Panc1 (cell line): Measurements from ENCODE around the gene GAD1. TPM values are rescaled to one million over a fixed set of nuclear protein-coding genes. Genes with fewer than 3 reads are reported as not detected.
A peak's percentile ranks its signal among the peaks of the same experiment; 100 is the strongest.

Source experiments
- ATAC-seq: fragments of 200-7000 bp; cut with Tn5 transposase; 2 replicates; pipeline ENCODE4 v1.9.1; 2020; ENCODE audit warnings: mild to moderate bottlenecking, moderate library complexity
- BruUV-seq: library from RNA; stranded (reverse); fragments of 400-500 nt; replicated peaks from 2 replicates; lab custom pipeline; 2021; lab: Mats Ljungman, UMichigan
- CTCF ChIA-PET: fragments of 300-600 bp; sonication (Branson Sonifier 250); formaldehyde crosslinking; loops from one replicate; lab custom pipeline; 2022; ENCODE audit warnings: antibody characterized with exemption; lab: Charles Lee
- POLR2A ChIA-PET: fragments of 300-600 bp; sonication (Branson Sonifier 250); formaldehyde crosslinking; loops from one replicate; lab custom pipeline; 2022; ENCODE audit warnings: antibody characterized with exemption; lab: Charles Lee
- DNase-seq: peaks from one replicate; pipeline ENCODE4 v3.0.0-alpha.2; 2010; ENCODE audit warnings: low read depth, low spot score
- H3K27ac ChIP-seq: 2 replicates; pipeline ENCODE4 v1.5.1; 2011; ENCODE audit warnings: mild to moderate bottlenecking, low read length, inconsistent platforms
- H3K27me3 ChIP-seq: fragments of 200-500 bp; sonication (Bioruptor generic); 2 replicates; pipeline ENCODE4 v1.6.0; 2014; ENCODE audit warnings: low read length, inconsistent platforms; ENCODE audit not compliant: control insufficient read depth, insufficient read depth
- H3K36me3 ChIP-seq: fragments of 200-500 bp; sonication (Bioruptor generic); 2 replicates; pipeline ENCODE4 v1.5.1; 2014; ENCODE audit warnings: inconsistent platforms, mild to moderate bottlenecking, low read length, moderate library complexity; ENCODE audit not compliant: control insufficient read depth, insufficient read depth
- H3K4me1 ChIP-seq: 2 replicates; pipeline ENCODE4 v1.5.1; 2011; ENCODE audit warnings: inconsistent platforms, mild to moderate bottlenecking, low read length, moderate library complexity; ENCODE audit not compliant: control insufficient read depth, insufficient read depth
- H3K4me3 ChIP-seq, 2 experiments: 2 replicates each; pipeline ENCODE4 v1.5.1; 2011 to 2012; ENCODE audit warnings: low read depth in 2 of 2, low read length in 2 of 2, mild to moderate bottlenecking in 2 of 2, inconsistent platforms in 1 of 2, moderate library complexity in 1 of 2
- H3K9me3 ChIP-seq: fragments of 200-500 bp; sonication (Bioruptor generic); 2 replicates; pipeline ENCODE4 v1.5.1; 2014; ENCODE audit warnings: low read depth, mild to moderate bottlenecking, inconsistent platforms, low read length, moderate library complexity; ENCODE audit not compliant: control insufficient read depth, insufficient read depth
- POLR2AphosphoS5 ChIP-seq: IDR thresholded peaks from 2 replicates; pipeline ENCODE4 v1.6.1; 2012; ENCODE audit warnings: mild to moderate bottlenecking, low read depth, low read length, moderate library complexity
- SIN3A ChIP-seq: IDR thresholded peaks from 2 replicates; pipeline ENCODE4 v1.6.1; 2012; ENCODE audit warnings: low read depth, mild to moderate bottlenecking, low read length, moderate library complexity, borderline replicate concordance; ENCODE audit not compliant: insufficient read depth
- TCF7L2 ChIP-seq: IDR thresholded peaks from 2 replicates; pipeline ENCODE4 v1.6.1; 2011; ENCODE audit warnings: mild to moderate bottlenecking, low read depth, low read length, inconsistent platforms
- in situ Hi-C: cut with HindIII; loops from 2 replicates; pipeline ENCODE4 v1.10.0; 2016; ENCODE audit warnings: low sequenced_read_pairs, low pct_unique_long_range_greater_than_20kb
- intact Hi-C: fragments of 100-400 bp; cut with micrococcal nuclease; formaldehyde crosslinking; loops from one replicate; pipeline ENCODE4 v1.10.0; 2022; ENCODE audit not compliant: unreplicated experiment
- total RNA-seq: library from RNA; stranded (reverse); gene quantifications from one replicate; pipeline ENCODE4 v1.2.1, GENCODE V29; 2021; ENCODE audit not compliant: unreplicated experiment
- TF ChIP-seq, protein P1 (sequence below), 2 experiments: IDR thresholded peaks; 2 replicates each; pipeline ENCODE4 v1.6.1; 2011 to 2012; ENCODE audit warnings: low read depth in 2 of 2, control low read depth in 1 of 2, low read length in 1 of 2, mild to moderate bottlenecking in 1 of 2, moderate library complexity in 1 of 2; ENCODE audit not compliant: insufficient read depth in 1 of 2
- TF ChIP-seq, protein P2 (sequence below): fragments of 450-650 bp; IDR thresholded peaks from 2 replicates; pipeline ENCODE4 v1.5.1; 2017; ENCODE audit warnings: mild to moderate bottlenecking

GAD1 gene
- total RNA-seq, 1 experiment from 2014 or later, result 12.5 TPM

DNA sequence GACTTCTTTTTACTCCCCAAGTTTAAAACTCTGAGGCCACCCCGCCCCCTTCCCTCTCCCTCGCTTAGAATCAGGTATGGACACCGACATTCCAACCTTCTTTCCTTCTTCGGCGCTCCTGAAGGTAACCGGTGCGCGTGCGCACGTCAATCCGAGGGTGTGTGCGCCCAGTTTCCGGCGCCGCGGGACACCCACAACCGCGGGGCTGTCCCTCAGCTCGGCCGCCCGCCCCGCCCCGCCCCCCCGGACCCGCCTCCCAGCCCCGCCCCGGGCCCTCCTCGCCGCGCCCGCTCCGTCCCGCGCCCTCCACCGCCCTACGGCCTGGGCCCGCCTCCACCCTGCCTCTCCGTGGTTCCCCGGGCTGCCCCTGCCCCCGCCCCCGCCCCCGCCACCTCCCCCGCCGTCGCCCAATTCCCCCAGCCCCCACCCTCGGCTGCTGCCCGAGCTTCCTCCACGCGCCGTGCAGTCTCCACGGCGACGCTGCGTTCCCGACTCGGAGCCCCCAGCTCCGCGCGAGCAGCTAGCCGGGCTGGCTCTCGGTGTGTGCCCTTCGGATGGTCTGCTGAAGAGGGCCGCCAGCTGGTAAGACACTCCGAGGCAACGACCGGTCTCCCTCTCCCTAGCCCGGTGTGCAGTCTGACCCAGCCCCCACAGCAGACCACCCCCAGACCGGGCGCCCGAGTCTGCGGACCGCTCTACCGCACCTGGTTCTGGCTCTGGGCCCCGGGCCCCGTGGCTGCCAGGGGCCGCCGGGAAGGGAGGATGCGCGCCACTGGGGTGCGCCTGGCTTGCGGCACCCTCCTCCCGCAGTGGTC is 45.9 kb upstream of the GAD1 start:
- H3K27ac ChIP-seq, result peak overlapping the region; percentile 78

DNA sequence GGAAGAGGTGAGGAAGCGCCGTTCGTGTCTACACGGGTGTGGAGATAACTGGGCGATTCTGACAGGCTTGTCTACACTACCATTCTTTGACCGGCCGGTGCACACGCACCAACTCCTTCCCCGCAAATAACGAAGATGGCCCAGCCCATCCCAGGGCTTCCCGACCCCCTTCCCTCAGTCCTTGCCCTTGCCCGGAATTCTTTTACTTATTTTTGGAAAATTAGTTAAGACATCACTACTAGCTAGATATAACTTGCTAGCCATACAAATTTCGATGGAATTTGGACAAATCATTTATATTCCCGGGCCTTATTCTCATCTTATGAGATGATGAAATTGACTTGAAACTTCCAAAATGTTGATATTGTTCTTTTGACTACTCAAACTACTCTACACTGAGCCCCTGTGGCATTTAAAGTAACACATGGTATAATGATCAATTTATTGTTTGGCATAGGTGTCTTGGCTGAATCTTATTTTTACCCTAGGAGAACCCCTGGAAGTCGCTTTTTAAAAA is 45.2 kb upstream of the GAD1 start:
- intact Hi-C loops (no loop called here), in situ Hi-C loops (no loop called here)
- Histone ChIP-seq H3K9me3 (no peaks in the 10 kb centered on the region), H3K4me1 (peaks cover 5% of the 10 kb centered on the region; the same call in 1 of the 2 replicates), H3K4me3 (peak overlapping the region; percentile 68 to 74), H3K27ac (peak overlapping the region; percentile 70), H3K36me3 (no peaks in the 10 kb centered on the region; the same call in 1 of the 2 replicates), H3K27me3 (peaks cover 7% of the 10 kb centered on the region; the same call in 1 of the 2 replicates)
- BruUV-seq, result no TSS peak
- ATAC-seq, result no peak
- POLR2A ChIA-PET, result no interaction called here
- CTCF ChIA-PET, result no interaction called here
- no peak for TF ChIP-seq POLR2AphosphoS5
- TF ChIP-seq, protein P1, sequence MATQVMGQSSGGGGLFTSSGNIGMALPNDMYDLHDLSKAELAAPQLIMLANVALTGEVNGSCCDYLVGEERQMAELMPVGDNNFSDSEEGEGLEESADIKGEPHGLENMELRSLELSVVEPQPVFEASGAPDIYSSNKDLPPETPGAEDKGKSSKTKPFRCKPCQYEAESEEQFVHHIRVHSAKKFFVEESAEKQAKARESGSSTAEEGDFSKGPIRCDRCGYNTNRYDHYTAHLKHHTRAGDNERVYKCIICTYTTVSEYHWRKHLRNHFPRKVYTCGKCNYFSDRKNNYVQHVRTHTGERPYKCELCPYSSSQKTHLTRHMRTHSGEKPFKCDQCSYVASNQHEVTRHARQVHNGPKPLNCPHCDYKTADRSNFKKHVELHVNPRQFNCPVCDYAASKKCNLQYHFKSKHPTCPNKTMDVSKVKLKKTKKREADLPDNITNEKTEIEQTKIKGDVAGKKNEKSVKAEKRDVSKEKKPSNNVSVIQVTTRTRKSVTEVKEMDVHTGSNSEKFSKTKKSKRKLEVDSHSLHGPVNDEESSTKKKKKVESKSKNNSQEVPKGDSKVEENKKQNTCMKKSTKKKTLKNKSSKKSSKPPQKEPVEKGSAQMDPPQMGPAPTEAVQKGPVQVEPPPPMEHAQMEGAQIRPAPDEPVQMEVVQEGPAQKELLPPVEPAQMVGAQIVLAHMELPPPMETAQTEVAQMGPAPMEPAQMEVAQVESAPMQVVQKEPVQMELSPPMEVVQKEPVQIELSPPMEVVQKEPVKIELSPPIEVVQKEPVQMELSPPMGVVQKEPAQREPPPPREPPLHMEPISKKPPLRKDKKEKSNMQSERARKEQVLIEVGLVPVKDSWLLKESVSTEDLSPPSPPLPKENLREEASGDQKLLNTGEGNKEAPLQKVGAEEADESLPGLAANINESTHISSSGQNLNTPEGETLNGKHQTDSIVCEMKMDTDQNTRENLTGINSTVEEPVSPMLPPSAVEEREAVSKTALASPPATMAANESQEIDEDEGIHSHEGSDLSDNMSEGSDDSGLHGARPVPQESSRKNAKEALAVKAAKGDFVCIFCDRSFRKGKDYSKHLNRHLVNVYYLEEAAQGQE (IDR thresholded peaks at IDR 0.05; ENCODE audit: insufficient read depth in 1 of 2, low read depth in 2 of 2, low read length in 1 of 2), result no peak
- TF ChIP-seq TCF7L2, result no peak
- TF ChIP-seq, protein P2, sequence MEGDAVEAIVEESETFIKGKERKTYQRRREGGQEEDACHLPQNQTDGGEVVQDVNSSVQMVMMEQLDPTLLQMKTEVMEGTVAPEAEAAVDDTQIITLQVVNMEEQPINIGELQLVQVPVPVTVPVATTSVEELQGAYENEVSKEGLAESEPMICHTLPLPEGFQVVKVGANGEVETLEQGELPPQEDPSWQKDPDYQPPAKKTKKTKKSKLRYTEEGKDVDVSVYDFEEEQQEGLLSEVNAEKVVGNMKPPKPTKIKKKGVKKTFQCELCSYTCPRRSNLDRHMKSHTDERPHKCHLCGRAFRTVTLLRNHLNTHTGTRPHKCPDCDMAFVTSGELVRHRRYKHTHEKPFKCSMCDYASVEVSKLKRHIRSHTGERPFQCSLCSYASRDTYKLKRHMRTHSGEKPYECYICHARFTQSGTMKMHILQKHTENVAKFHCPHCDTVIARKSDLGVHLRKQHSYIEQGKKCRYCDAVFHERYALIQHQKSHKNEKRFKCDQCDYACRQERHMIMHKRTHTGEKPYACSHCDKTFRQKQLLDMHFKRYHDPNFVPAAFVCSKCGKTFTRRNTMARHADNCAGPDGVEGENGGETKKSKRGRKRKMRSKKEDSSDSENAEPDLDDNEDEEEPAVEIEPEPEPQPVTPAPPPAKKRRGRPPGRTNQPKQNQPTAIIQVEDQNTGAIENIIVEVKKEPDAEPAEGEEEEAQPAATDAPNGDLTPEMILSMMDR, result no peak
- no peak for TF ChIP-seq SIN3A
- no peak for DNase-seq

More for the DNA sequence above, 45.9 kb upstream of the GAD1 start:
- H3K4me3 ChIP-seq, result peak overlapping the region; percentile 68 to 94
- intact Hi-C loops (no loop called here), in situ Hi-C loops (no loop called here)
- TF ChIP-seq, protein P2, result 0 out of 2 replicates have a peak, but pooled peaks have one; percentile 10
- no peak for TF ChIP-seq SIN3A
- ChIA-PET CTCF (no interaction called here), POLR2A (no interaction called here)
- no peaks in the 10 kb centered on the region; the same call in 1 of the 2 replicates for H3K36me3 ChIP-seq
- ATAC-seq, result peak; percentile 97
- peaks cover 5% of the 10 kb centered on the region; the same call in 1 of the 2 replicates for H3K4me1 ChIP-seq
- no peaks in the 10 kb centered on the region for H3K9me3 ChIP-seq
- peaks cover 7% of the 10 kb centered on the region; the same call in 1 of the 2 replicates for H3K27me3 ChIP-seq
- BruUV-seq, result no TSS peak
- peak; percentile 25 for DNase-seq
